Small intestine (tissue), 7 donors: ENCODE data around the gene DRD1. TPM values are rescaled to one million over a fixed set of nuclear protein-coding genes. Genes with fewer than 3 reads are reported as not detected.

Experiments used
- DNase-seq, 2 donors: peaks; one replicate each; pipeline versions ENCODE4 v3.0.0 to v3.0.0-alpha.2; 2013
- FAIRE-seq: peaks from 2 replicates; lab custom pipeline; 2012; peaks lifted over from hg19 to GRCh38; lab: Jason Lieb, UNC
- H3K27ac ChIP-seq, 3 donors: one replicate each; pipeline ENCODE4 v1.5.1; 2013; ENCODE audit warnings: low read length in 2 of 3, mild to moderate bottlenecking in 2 of 3, control low read depth in 1 of 3, inconsistent platforms in 1 of 3, low read depth in 1 of 3, moderate library complexity in 1 of 3
- H3K27me3 ChIP-seq, 3 donors: one replicate each; pipeline ENCODE4 v1.6.1; 2013; ENCODE audit warnings: low read length in 3 of 3, inconsistent platforms in 1 of 3; ENCODE audit not compliant: control insufficient read depth in 3 of 3, insufficient read depth in 3 of 3
- H3K36me3 ChIP-seq, 3 donors: one replicate each; pipeline ENCODE4 v1.6.1; 2013; ENCODE audit warnings: low read length in 3 of 3, inconsistent platforms in 1 of 3, low read depth in 1 of 3, mild to moderate bottlenecking in 1 of 3, moderate library complexity in 1 of 3; ENCODE audit not compliant: control insufficient read depth in 3 of 3, insufficient read depth in 2 of 3
- H3K4me1 ChIP-seq, 3 donors: one replicate each; pipeline ENCODE4 v1.6.1; 2013; ENCODE audit warnings: low read length in 2 of 3, inconsistent platforms in 1 of 3, low read depth in 1 of 3, mild to moderate bottlenecking in 1 of 3, moderate library complexity in 1 of 3; ENCODE audit not compliant: control insufficient read depth in 3 of 3, insufficient read depth in 2 of 3
- H3K4me3 ChIP-seq, 3 donors: one replicate each; pipeline ENCODE4 v1.5.1; 2013; ENCODE audit warnings: low read length in 3 of 3, control low read depth in 1 of 3, inconsistent platforms in 1 of 3, low read depth in 1 of 3, mild to moderate bottlenecking in 1 of 3, moderate library complexity in 1 of 3
- H3K9me3 ChIP-seq, 2 donors: one replicate each; pipeline ENCODE4 v1.6.1; 2013; ENCODE audit warnings: low read depth in 1 of 2, low read length in 1 of 2; ENCODE audit not compliant: control insufficient read depth in 2 of 2, insufficient read depth in 1 of 2
- WGBS, 3 donors: extraction: QIAGEN DNeasy Blood & Tissue Kit; methylation state at CpG; one replicate each; pipeline ENCODE4 v1.1.7; 2013; 5-methylcytosine and 5-hydroxymethylcytosine counted together
- polyA plus RNA-seq, 4 donors: library from polyadenylated mRNA; stranded (reverse) in 3 of 4; unstranded in 1 of 4; fragments of 200-250 nt in 3 of 4; fragments of 120-200 nt in 1 of 4; gene quantifications; one replicate each; pipeline versions ENCODE4 v1.2.1 to v1.2.3, GENCODE V29; 2013
- donor health status: healthy with polysubstance abuse.
- donor health status: control.
- donor health status: control.
- donor health status: Bipolar disorder and iron deficiency.
- donor health status: healthy.

The DRD1 gene
- polyA plus RNA-seq, 4 donors = 0.07 to 0.22 TPM; not detected in 2

- no peak for FAIRE-seq
- H3K36me3 ChIP-seq = no peaks in the 10 kb centered on the region
Observed at GRCh38 chr5:175472378-175472777, 28.4 kb upstream of the DRD1 start.

GRCh38 chr5:175471628-175472027 lies 27.6 kb upstream of the DRD1 start:
- FAIRE-seq = no peak
- WGBS, 3 donors = 67 to 74% (median 74%) methylated on average over 6 of the region's 6 CpGs
- H3K27me3 ChIP-seq = peaks cover 0 to 3% (median 0%) of the 10 kb centered on the region in 3 donors
- no peaks in the 10 kb centered on the region for H3K4me1 ChIP-seq
- H3K27ac ChIP-seq = no peak overlapping the region
- DNase-seq = no peak
- H3K36me3 ChIP-seq = no peaks in the 10 kb centered on the region
- H3K9me3 ChIP-seq = no peaks in the 10 kb centered on the region
- H3K4me3 ChIP-seq = no peak overlapping the region

More at GRCh38 chr5:175472378-175472777, 28.4 kb upstream of the DRD1 start:
- Histone ChIP-seq H3K4me1 (no peaks in the 10 kb centered on the region), H3K27me3 (peaks cover 0 to 3% (median 0%) of the 10 kb centered on the region in 3 donors), H3K9me3 (no peaks in the 10 kb centered on the region), H3K27ac (no peak overlapping the region), H3K4me3 (no peak overlapping the region)
- DNase-seq = no peak

- H3K4me1 ChIP-seq = no peaks in the 10 kb centered on the region
- H3K4me3 ChIP-seq = no peak overlapping the region
- 82 to 93% (median 92%) methylated on average over 6 of the region's 6 CpGs for WGBS, 3 donors
- no peaks in the 10 kb centered on the region for H3K36me3 ChIP-seq
- FAIRE-seq = no peak
- no peaks in the 10 kb centered on the region for H3K9me3 ChIP-seq
- peaks cover 0 to 5% (median 0%) of the 10 kb centered on the region in 3 donors for H3K27me3 ChIP-seq
- H3K27ac ChIP-seq = no peak overlapping the region
- no peak for DNase-seq
Observed at GRCh38 chr5:175471196-175471595, 27.2 kb upstream of the DRD1 start.

- Histone ChIP-seq H3K4me3 (no peak overlapping the region), H3K27ac (no peak overlapping the region), H3K27me3 (peaks cover 0 to 6% (median 0%) of the 10 kb centered on the region in 3 donors), H3K4me1 (no peaks in the 10 kb centered on the region), H3K36me3 (no peaks in the 10 kb centered on the region), H3K9me3 (no peaks in the 10 kb centered on the region)
- DNase-seq (no peak), FAIRE-seq (no peak)
- 61 to 74% (median 67%) methylated on average over 5 of the region's 5 CpGs for WGBS, 3 donors
Observed at GRCh38 chr5:175470781-175471180, 26.8 kb upstream of the DRD1 start.

- Histone ChIP-seq H3K4me3 (no peak overlapping the region), H3K4me1 (no peaks in the 10 kb centered on the region), H3K27me3 (peaks cover 0 to 6% (median 0%) of the 10 kb centered on the region in 3 donors), H3K9me3 (no peaks in the 10 kb centered on the region), H3K36me3 (no peaks in the 10 kb centered on the region), H3K27ac (no peak overlapping the region)
- no peak for DNase-seq
- WGBS, 3 donors = 52 to 65% (median 61%) methylated on average over 3 of the region's 3 CpGs
- no peak for FAIRE-seq
Observed at GRCh38 chr5:175469916-175470315, 25.9 kb upstream of the DRD1 start.

GRCh38 chr5:175468892-175469291 lies 24.9 kb upstream of the DRD1 start:
- no peak overlapping the region for H3K27ac ChIP-seq

GRCh38 chr5:175467983-175468690 lies 24.2 kb upstream of the DRD1 start:
- Histone ChIP-seq H3K4me3 (no peak overlapping the region), H3K27me3 (peaks cover 0 to 6% (median 0%) of the 10 kb centered on the region in 3 donors), H3K36me3 (no peaks in the 10 kb centered on the region), H3K9me3 (no peaks in the 10 kb centered on the region), H3K27ac (no peak overlapping the region), H3K4me1 (no peaks in the 10 kb centered on the region)
- WGBS, 3 donors = 45 to 54% (median 51%) methylated on average over 11 of the region's 11 CpGs
- FAIRE-seq (no peak), DNase-seq (no peak)

More at GRCh38 chr5:175468892-175469291, 24.9 kb upstream of the DRD1 start:
- DNase-seq (no peak), FAIRE-seq (no peak)
- no peaks in the 10 kb centered on the region for H3K4me1 ChIP-seq
- WGBS, 3 donors = 89 to 94% (median 90%) methylated on average over 1 of the region's 1 CpG
- no peaks in the 10 kb centered on the region for H3K9me3 ChIP-seq
- H3K27me3 ChIP-seq = peaks cover 0 to 6% (median 0%) of the 10 kb centered on the region in 3 donors
- H3K36me3 ChIP-seq = no peaks in the 10 kb centered on the region
- no peak overlapping the region for H3K4me3 ChIP-seq

GRCh38 chr5:175466700-175467318 lies 22.8 kb upstream of the DRD1 start:
- Histone ChIP-seq H3K27me3 (peaks cover 0 to 6% (median 0%) of the 10 kb centered on the region in 3 donors), H3K4me1 (no peaks in the 10 kb centered on the region), H3K36me3 (no peaks in the 10 kb centered on the region), H3K27ac (no peak overlapping the region), H3K9me3 (peaks cover 0 to 5% of the 10 kb centered on the region in 2 donors), H3K4me3 (no peak overlapping the region)
- DNase-seq = no peak
- FAIRE-seq = no peak
- 58 to 68% (median 66%) methylated on average over 5 of the region's 5 CpGs for WGBS, 3 donors
